Measurements from ENCODE around the gene LMOD3. TPM values are rescaled to one million over a fixed set of nuclear protein-coding genes. Genes with fewer than 3 reads are reported as not detected.

LMOD3 gene
- total RNA-seq, 1 experiment from 2014 or later: not detected

DNA sequence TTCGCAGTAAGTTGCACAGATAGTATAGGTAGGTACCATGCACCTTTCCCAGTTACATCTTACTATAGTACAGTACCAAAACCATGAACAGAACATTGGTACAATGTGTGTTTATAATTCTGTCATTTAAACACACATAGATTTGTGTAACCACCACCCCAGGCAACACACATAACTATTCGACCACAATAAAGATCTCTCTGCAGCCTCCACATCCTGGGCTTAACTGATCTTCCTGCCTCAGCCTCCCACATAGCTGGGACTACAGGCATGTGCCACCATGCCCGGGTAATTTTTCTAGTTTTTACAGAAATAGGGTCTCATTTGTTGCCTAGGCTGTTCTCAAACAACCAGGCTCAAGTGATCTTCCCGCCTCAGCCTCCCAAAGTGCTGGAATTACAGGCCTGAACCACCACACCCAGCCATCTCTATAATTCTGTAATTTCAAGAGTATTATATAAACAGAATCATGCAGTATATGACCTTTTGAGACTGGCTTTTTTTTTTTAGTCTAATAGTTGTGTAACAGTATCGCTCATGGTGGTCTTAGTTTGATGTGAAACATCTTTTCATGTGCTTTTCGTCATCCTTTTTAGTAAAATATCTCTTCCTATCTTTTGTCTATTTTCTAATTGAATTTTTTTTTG lies 57.0 kb downstream of the LMOD3 start:
- intact Hi-C loops (cut with micrococcal nuclease; ENCODE audit: unreplicated experiment): no loop called here
- BruUV-seq (replicated peaks): no TSS peak
- TF ChIP-seq, protein P1, sequence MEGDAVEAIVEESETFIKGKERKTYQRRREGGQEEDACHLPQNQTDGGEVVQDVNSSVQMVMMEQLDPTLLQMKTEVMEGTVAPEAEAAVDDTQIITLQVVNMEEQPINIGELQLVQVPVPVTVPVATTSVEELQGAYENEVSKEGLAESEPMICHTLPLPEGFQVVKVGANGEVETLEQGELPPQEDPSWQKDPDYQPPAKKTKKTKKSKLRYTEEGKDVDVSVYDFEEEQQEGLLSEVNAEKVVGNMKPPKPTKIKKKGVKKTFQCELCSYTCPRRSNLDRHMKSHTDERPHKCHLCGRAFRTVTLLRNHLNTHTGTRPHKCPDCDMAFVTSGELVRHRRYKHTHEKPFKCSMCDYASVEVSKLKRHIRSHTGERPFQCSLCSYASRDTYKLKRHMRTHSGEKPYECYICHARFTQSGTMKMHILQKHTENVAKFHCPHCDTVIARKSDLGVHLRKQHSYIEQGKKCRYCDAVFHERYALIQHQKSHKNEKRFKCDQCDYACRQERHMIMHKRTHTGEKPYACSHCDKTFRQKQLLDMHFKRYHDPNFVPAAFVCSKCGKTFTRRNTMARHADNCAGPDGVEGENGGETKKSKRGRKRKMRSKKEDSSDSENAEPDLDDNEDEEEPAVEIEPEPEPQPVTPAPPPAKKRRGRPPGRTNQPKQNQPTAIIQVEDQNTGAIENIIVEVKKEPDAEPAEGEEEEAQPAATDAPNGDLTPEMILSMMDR (IDR thresholded peaks at IDR 0.05; ENCODE audit: unreplicated experiment): no peak
- Mint-ChIP-seq H3K4me3 (ENCODE audit: low read depth, unreplicated experiment) (no peak overlapping the region), H3K4me1 (ENCODE audit: low read depth, unreplicated experiment) (no peaks in the 10 kb centered on the region), H3K9me3 (ENCODE audit: low read depth, unreplicated experiment) (no peaks in the 10 kb centered on the region), H3K27ac (ENCODE audit: unreplicated experiment) (no peak overlapping the region), H3K36me3 (ENCODE audit: insufficient read depth, unreplicated experiment) (peaks cover 17% of the 10 kb centered on the region), H3K27me3 (ENCODE audit: unreplicated experiment) (no peaks in the 10 kb centered on the region)
- no peak for DNase-seq
- CTCF ChIA-PET: interaction anchor here (0.7 kb wide), 1 partner anchor 20 kb away, joined by 3 read pairs; no protein-coding TSS in a partner anchor

GRCh38 chr3:69063636-69064035 lies 58.8 kb downstream of the LMOD3 start:
- H3K27ac Mint-ChIP-seq (ENCODE audit: unreplicated experiment): no peak overlapping the region
- intact Hi-C loops (cut with micrococcal nuclease; ENCODE audit: unreplicated experiment): no loop called here
- CTCF ChIA-PET: no interaction called here
- no peaks in the 10 kb centered on the region for H3K4me1 Mint-ChIP-seq (ENCODE audit: low read depth, unreplicated experiment)
- peaks cover 17% of the 10 kb centered on the region for H3K36me3 Mint-ChIP-seq (ENCODE audit: insufficient read depth, unreplicated experiment)
- no peaks in the 10 kb centered on the region for H3K27me3 Mint-ChIP-seq (ENCODE audit: unreplicated experiment)
- no TSS peak for BruUV-seq (replicated peaks)
- no peak for DNase-seq
- H3K9me3 Mint-ChIP-seq (ENCODE audit: low read depth, unreplicated experiment): no peaks in the 10 kb centered on the region
- TF ChIP-seq, protein P1 (IDR thresholded peaks at IDR 0.05; ENCODE audit: unreplicated experiment): no peak
- no peak overlapping the region for H3K4me3 Mint-ChIP-seq (ENCODE audit: low read depth, unreplicated experiment)

DNA sequence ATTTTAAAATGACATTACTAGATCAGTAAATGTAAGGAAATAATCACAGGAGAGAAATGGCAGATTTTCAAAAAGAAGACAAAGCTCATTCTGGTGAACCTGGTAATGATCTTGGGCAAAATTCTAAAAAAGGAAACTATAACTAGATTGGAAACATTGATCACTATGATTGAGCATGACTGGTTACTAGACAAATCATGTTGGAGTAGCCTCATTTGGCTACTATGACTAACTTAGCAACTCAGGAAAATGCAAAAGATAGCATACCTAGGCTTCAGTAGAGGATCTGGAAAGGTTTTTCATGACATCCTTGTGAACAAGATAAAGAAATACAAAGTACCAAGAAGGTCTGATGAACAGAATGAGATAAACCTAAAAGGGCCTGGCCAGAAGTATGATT lies 62.7 kb downstream of the LMOD3 start:
- intact Hi-C loops (cut with micrococcal nuclease; ENCODE audit: unreplicated experiment): no loop called here
- no peak overlapping the region for H3K27ac Mint-ChIP-seq (ENCODE audit: unreplicated experiment)
- TF ChIP-seq, protein P1 (IDR thresholded peaks at IDR 0.05; ENCODE audit: unreplicated experiment): no peak
- CTCF ChIA-PET: no interaction called here
- no peaks in the 10 kb centered on the region for H3K27me3 Mint-ChIP-seq (ENCODE audit: unreplicated experiment)
- no peaks in the 10 kb centered on the region for H3K4me1 Mint-ChIP-seq (ENCODE audit: low read depth, unreplicated experiment)
- no peak for DNase-seq
- H3K9me3 Mint-ChIP-seq (ENCODE audit: low read depth, unreplicated experiment): no peaks in the 10 kb centered on the region
- H3K36me3 Mint-ChIP-seq (ENCODE audit: insufficient read depth, unreplicated experiment): peaks cover 13% of the 10 kb centered on the region
- BruUV-seq (replicated peaks): no TSS peak
- no peak overlapping the region for H3K4me3 Mint-ChIP-seq (ENCODE audit: low read depth, unreplicated experiment)

DNA sequence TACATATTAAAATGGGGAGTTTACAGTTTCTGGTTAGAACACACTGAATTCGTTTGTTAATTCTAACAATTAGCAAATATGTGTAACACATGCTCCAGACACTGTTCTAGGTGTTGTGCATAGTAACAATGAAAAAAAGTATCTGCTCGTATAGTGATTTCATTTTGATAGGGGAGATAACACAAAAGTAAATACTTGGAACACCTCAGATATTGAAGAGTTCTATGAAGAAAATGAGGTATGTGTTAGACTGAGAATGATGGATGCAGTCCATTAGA lies 63.5 kb downstream of the LMOD3 start:
- Mint-ChIP-seq H3K4me3 (ENCODE audit: low read depth, unreplicated experiment) (no peak overlapping the region), H3K4me1 (ENCODE audit: low read depth, unreplicated experiment) (no peaks in the 10 kb centered on the region), H3K27ac (ENCODE audit: unreplicated experiment) (no peak overlapping the region), H3K27me3 (ENCODE audit: unreplicated experiment) (no peaks in the 10 kb centered on the region), H3K36me3 (ENCODE audit: insufficient read depth, unreplicated experiment) (peaks cover 13% of the 10 kb centered on the region), H3K9me3 (ENCODE audit: low read depth, unreplicated experiment) (no peaks in the 10 kb centered on the region)
- CTCF ChIA-PET: no interaction called here
- BruUV-seq (replicated peaks): no TSS peak
- TF ChIP-seq, protein P1 (IDR thresholded peaks at IDR 0.05; ENCODE audit: unreplicated experiment): no peak
- DNase-seq: no peak
- intact Hi-C loops (cut with micrococcal nuclease; ENCODE audit: unreplicated experiment): no loop called here
